ENCODE measurements around the gene TRAF7. TPM values are rescaled to one million over a fixed set of nuclear protein-coding genes. Genes with fewer than 3 reads are reported as not detected.
A peak's percentile ranks its signal among the peaks of the same experiment; 100 is the strongest.

Gene TRAF7
- total RNA-seq, 1 experiment from 2014 or later = 138 TPM

GRCh38 chr16:2213817-2214718 lies 58.5 kb downstream of the TRAF7 start:
- no peak for DNase-seq (ENCODE audit: low read depth)

- no peak for DNase-seq (ENCODE audit: low read depth)
Observed at GRCh38 chr16:2214719-2214968, 59.1 kb downstream of the TRAF7 start, which contains the start of gene PGP. TSS of gene PGP (minus strand) at chr16:2214840. CDS start at chr16:2214777, 63 bp downstream.

GRCh38 chr16:2216330-2216729 lies 60.7 kb downstream of the TRAF7 start:
- no peak for DNase-seq (ENCODE audit: low read depth)

- peak; percentile 99 for DNase-seq (ENCODE audit: low read depth)
Observed at GRCh38 chr16:2223221-2223941, 67.8 kb downstream of the TRAF7 start, which contains the start of gene E4F1. TSS of gene E4F1 (plus strand) at chr16:2223591. CDS start at chr16:2223614, 23 bp downstream.

- DNase-seq (ENCODE audit: low read depth) = peak; percentile 54
Observed at GRCh38 chr16:2223942-2224486, 68.4 kb downstream of the TRAF7 start.

- DNase-seq (ENCODE audit: low read depth) = no peak
Observed at GRCh38 chr16:2226245-2226793, 70.7 kb downstream of the TRAF7 start.

- no peak for DNase-seq (ENCODE audit: low read depth)
Observed at GRCh38 chr16:2226918-2227317, 71.3 kb downstream of the TRAF7 start.

Small RNA genes within 50 kb of the gene (small RNA-seq; reads per million reads assigned to genes)
- gene MIR3180-5 (not detected), gene MIR4516 (not detected), gene RF00019 (not detected), gene SNORD60 (not detected)

Other genes starting within 250 kb of the TRAF7 start
- not detected in 2 replicates for gene HS3ST6, start 237.4 kb upstream of the TRAF7 start, total RNA-seq (2014; rRNA removed; shearing (Covaris generic))
- gene MSRB1, start 212.6 kb upstream of the TRAF7 start, total RNA-seq (2014; rRNA removed; shearing (Covaris generic)) = 26.1 and 38.7 TPM in 2 replicates
- not detected in 2 replicates for gene RPL3L, start 201.1 kb upstream of the TRAF7 start, total RNA-seq (2014; rRNA removed; shearing (Covaris generic))
- 559 and 621 TPM in 2 replicates for gene NDUFB10, start 196.2 kb upstream of the TRAF7 start, total RNA-seq (2014; rRNA removed; shearing (Covaris generic))
- gene RPS2, start 191.0 kb upstream of the TRAF7 start, total RNA-seq (2014; rRNA removed; shearing (Covaris generic)) = 5,088 and 5,569 TPM in 2 replicates
- not detected in 2 replicates for gene RNF151, start 188.9 kb upstream of the TRAF7 start, total RNA-seq (2014; rRNA removed; shearing (Covaris generic))
- gene TBL3, start 183.7 kb upstream of the TRAF7 start, total RNA-seq (2014; rRNA removed; shearing (Covaris generic)) = 47.8 and 53.4 TPM in 2 replicates
- 0.43 TPM in 1 of 2 replicates, not detected in the other for gene NOXO1, start 174.3 kb upstream of the TRAF7 start, total RNA-seq (2014; rRNA removed; shearing (Covaris generic))
- 75.7 and 85.5 TPM in 2 replicates for gene GFER, start 171.6 kb upstream of the TRAF7 start, total RNA-seq (2014; rRNA removed; shearing (Covaris generic))
- gene SYNGR3, start 165.8 kb upstream of the TRAF7 start, total RNA-seq (2014; rRNA removed; shearing (Covaris generic)) = 2.4 and 2.5 TPM in 2 replicates
- gene ZNF598, start 146.0 kb upstream of the TRAF7 start, total RNA-seq (2014; rRNA removed; shearing (Covaris generic)) = 46.2 and 50.4 TPM in 2 replicates
- 0.30 and 0.35 TPM in 2 replicates for gene NPW, start 136.0 kb upstream of the TRAF7 start, total RNA-seq (2014; rRNA removed; shearing (Covaris generic))
- 118 and 158 TPM in 2 replicates for gene NHERF2, start 128.9 kb upstream of the TRAF7 start, total RNA-seq (2014; rRNA removed; shearing (Covaris generic))
- gene NTHL1, start 107.9 kb upstream of the TRAF7 start, total RNA-seq (2014; rRNA removed; shearing (Covaris generic)) = 61.5 and 90.5 TPM in 2 replicates
- gene TSC2, start 107.8 kb upstream of the TRAF7 start, total RNA-seq (2014; rRNA removed; shearing (Covaris generic)) = 50.2 and 59.6 TPM in 2 replicates
- gene PKD1, start 19.9 kb upstream of the TRAF7 start, total RNA-seq (2014; rRNA removed; shearing (Covaris generic)) = 55.1 and 58.6 TPM in 2 replicates
- gene RAB26, start 7.2 kb upstream of the TRAF7 start, total RNA-seq (2014; rRNA removed; shearing (Covaris generic)) = 9.5 and 13.4 TPM in 2 replicates
- gene CASKIN1, start 40.8 kb downstream of the TRAF7 start, total RNA-seq (2014; rRNA removed; shearing (Covaris generic)) = 0.10 and 1.2 TPM in 2 replicates
- 50.0 and 69.1 TPM in 2 replicates for gene MLST8, start 49.7 kb downstream of the TRAF7 start, total RNA-seq (2014; rRNA removed; shearing (Covaris generic))
- 2.0 and 7.3 TPM in 2 replicates for gene BRICD5, start 55.1 kb downstream of the TRAF7 start, total RNA-seq (2014; rRNA removed; shearing (Covaris generic))
- gene PGP, start 59.1 kb downstream of the TRAF7 start, total RNA-seq (2014; rRNA removed; shearing (Covaris generic)) = 40.0 and 50.1 TPM in 2 replicates
- 37.4 and 41.2 TPM in 2 replicates for gene E4F1, start 67.8 kb downstream of the TRAF7 start, total RNA-seq (2014; rRNA removed; shearing (Covaris generic))
- 2.1 and 3.7 TPM in 2 replicates for gene DNASE1L2, start 80.7 kb downstream of the TRAF7 start, total RNA-seq (2014; rRNA removed; shearing (Covaris generic))
- gene ECI1, start 95.8 kb downstream of the TRAF7 start, total RNA-seq (2014; rRNA removed; shearing (Covaris generic)) = 32.5 and 40.0 TPM in 2 replicates
- gene RNPS1, start 112.3 kb downstream of the TRAF7 start, total RNA-seq (2014; rRNA removed; shearing (Covaris generic)) = 249 and 290 TPM in 2 replicates
- 0.13 and 0.14 TPM in 2 replicates for gene ABCA3, start 184.9 kb downstream of the TRAF7 start, total RNA-seq (2014; rRNA removed; shearing (Covaris generic))